ENCODE results near the gene RBM33. TPM values are rescaled to one million over a fixed set of nuclear protein-coding genes. Genes with fewer than 3 reads are reported as not detected.

The RBM33 gene
- total RNA-seq, 4 donors from 2014 or later = 62.8 to 129 (median 92.8) TPM

- Histone ChIP-seq H3K4me1 (peaks cover 0 to 8% (median 8%) of the 10 kb centered on the region in 4 donors), H3K36me3 (peaks cover 0 to 19% (median 0%) of the 10 kb centered on the region in 4 donors), H3K27me3 (peaks cover 8% of the 10 kb centered on the region), H3K9me3 (no peaks in the 10 kb centered on the region), H3K27ac (no peak overlapping the region), H3K4me3 (no peak overlapping the region)
- no peak for TF ChIP-seq POLR2AphosphoS5 (IDR thresholded peaks at IDR 0.05)
- in situ Hi-C loops (cut with MboI; ENCODE audit: low pct_ligation_motif_present in 1 of 4, low pct_unique_long_range_greater_than_20kb in 1 of 4, low sequenced_read_pairs in 3 of 4) (loop anchor here in 1 of 4 donors (25.0 kb wide), 1 partner anchor 1030 kb away; no protein-coding TSS in a partner anchor), intact Hi-C loops (cut with DNase I; ENCODE audit: low total_unique reads) (loop anchor here (5.0 kb wide), 1 partner anchor 355 kb away; no protein-coding TSS in a partner anchor)
- WGBS, 2 donors (ENCODE audit: low coverage in 1 of 2) = 94% methylated on average over 7 of the region's 10 CpGs; no CpG with 5 or more reads in 1 of the 2 donors
- no peak for DNase-seq
These were observed 138.0 kb downstream of the RBM33 start for GRCh38 chr7:155782466-155782865.

- in situ Hi-C loops (cut with MboI; ENCODE audit: low pct_ligation_motif_present in 1 of 4, low pct_unique_long_range_greater_than_20kb in 1 of 4, low sequenced_read_pairs in 3 of 4) = loop anchor here in 1 of 4 donors (25.0 kb wide), 1 partner anchor 1027 kb away; no protein-coding TSS in a partner anchor
- no peak for DNase-seq
- Histone ChIP-seq H3K9me3 (no peaks in the 10 kb centered on the region), H3K27me3 (peaks cover 14% of the 10 kb centered on the region), H3K4me1 (peaks cover 0 to 13% (median 12%) of the 10 kb centered on the region in 4 donors), H3K4me3 (no peak overlapping the region), H3K36me3 (no peaks in the 10 kb centered on the region), H3K27ac (no peak overlapping the region)
- intact Hi-C loops (cut with DNase I; ENCODE audit: low total_unique reads) = no loop called here
- 89 to 92% methylated on average over 3 to 10 of the region's 10 CpGs for WGBS, 2 donors (ENCODE audit: low coverage in 1 of 2)
- TF ChIP-seq POLR2A (IDR thresholded peaks at IDR 0.05) (no peak), EP300 (IDR thresholded peaks at IDR 0.05; ENCODE audit: low read depth) (no peak), POLR2AphosphoS5 (IDR thresholded peaks at IDR 0.05) (no peak), CTCF (IDR thresholded peaks at IDR 0.05) (no peak)
These were observed 141.1 kb downstream of the RBM33 start for GRCh38 chr7:155785536-155785935.

- WGBS, 2 donors (ENCODE audit: low coverage in 1 of 2) = 88 to 96% methylated on average over 9 to 10 of the region's 10 CpGs
- Histone ChIP-seq H3K27me3 (peaks cover 14% of the 10 kb centered on the region), H3K36me3 (no peaks in the 10 kb centered on the region), H3K9me3 (no peaks in the 10 kb centered on the region), H3K4me1 (peaks cover 0 to 13% (median 12%) of the 10 kb centered on the region in 4 donors), H3K27ac (no peak overlapping the region), H3K4me3 (no peak overlapping the region)
- DNase-seq = no peak
- TF ChIP-seq POLR2AphosphoS5 (IDR thresholded peaks at IDR 0.05) = no peak
- TF ChIP-seq EP300 (IDR thresholded peaks at IDR 0.05; ENCODE audit: low read depth) = no peak
- no peak for TF ChIP-seq POLR2A (IDR thresholded peaks at IDR 0.05)
- no peak for TF ChIP-seq CTCF (IDR thresholded peaks at IDR 0.05)
- intact Hi-C loops (cut with DNase I; ENCODE audit: low total_unique reads) = no loop called here
- in situ Hi-C loops (cut with MboI; ENCODE audit: low pct_ligation_motif_present in 1 of 4, low pct_unique_long_range_greater_than_20kb in 1 of 4, low sequenced_read_pairs in 3 of 4) = loop anchor here in 1 of 4 donors (25.0 kb wide), 1 partner anchor 1026 kb away; no protein-coding TSS in a partner anchor
These were observed 142.0 kb downstream of the RBM33 start for GRCh38 chr7:155786491-155786890.

- in situ Hi-C loops (cut with MboI; ENCODE audit: low pct_ligation_motif_present in 1 of 4, low pct_unique_long_range_greater_than_20kb in 1 of 4, low sequenced_read_pairs in 3 of 4) (loop anchor here in 1 of 4 donors (25.0 kb wide), 1 partner anchor 1025 kb away; no protein-coding TSS in a partner anchor), intact Hi-C loops (cut with DNase I; ENCODE audit: low total_unique reads) (no loop called here)
- 6% methylated on average over 50 of the region's 68 CpGs; no CpG with 5 or more reads in 1 of the 2 donors for WGBS, 2 donors (ENCODE audit: low coverage in 1 of 2)
- H3K4me1 ChIP-seq = peaks cover 0 to 13% (median 12%) of the 10 kb centered on the region in 4 donors
- peak overlapping the region in 3 of 4 donors; percentile 9 to 47 (median 30) for H3K4me3 ChIP-seq
- no peak for TF ChIP-seq POLR2AphosphoS5 (IDR thresholded peaks at IDR 0.05)
- TF ChIP-seq EP300 (IDR thresholded peaks at IDR 0.05; ENCODE audit: low read depth) = no peak
- no peak for TF ChIP-seq CTCF (IDR thresholded peaks at IDR 0.05)
- TF ChIP-seq POLR2A (IDR thresholded peaks at IDR 0.05) = no peak
- no peak for DNase-seq
- peaks cover 14% of the 10 kb centered on the region for H3K27me3 ChIP-seq
- no peaks in the 10 kb centered on the region for H3K9me3 ChIP-seq
- H3K36me3 ChIP-seq = no peaks in the 10 kb centered on the region
- no peak overlapping the region for H3K27ac ChIP-seq
These were observed 142.8 kb downstream of the RBM33 start for GRCh38 chr7:155787171-155787851.
